HEK293T (cell line): ENCODE measurements around the gene SH2D6.

Source experiments
- BHLHE40 ChIP-seq: fragments of 450-650 bp; IDR thresholded peaks from 2 replicates; pipeline ENCODE4 v1.6.1; 2016; ENCODE audit warnings: mild to moderate bottlenecking, moderate library complexity, borderline replicate concordance
- CTBP1 ChIP-seq: fragments of 450-650 bp; IDR thresholded peaks from 2 replicates; pipeline ENCODE4 v1.6.1; 2016; ENCODE audit warnings: borderline replicate concordance
- ELF4 ChIP-seq: fragments of 450-650 bp; IDR thresholded peaks from 2 replicates; pipeline ENCODE4 v1.6.1; 2017; ENCODE audit warnings: antibody characterized with exemption
- FOXA1 ChIP-seq: fragments of 450-650 bp; IDR thresholded peaks from 2 replicates; pipeline ENCODE4 v1.6.1; 2016; ENCODE audit warnings: mild to moderate bottlenecking
- HDGF ChIP-seq: fragments of 450-650 bp; IDR thresholded peaks from 2 replicates; pipeline ENCODE4 v1.6.1; 2017; ENCODE audit warnings: antibody characterized with exemption, borderline replicate concordance
- NFRKB ChIP-seq: fragments of 450-650 bp; IDR thresholded peaks from 2 replicates; pipeline ENCODE4 v1.6.1; 2016; ENCODE audit warnings: mild to moderate bottlenecking, moderate library complexity
- SP1 ChIP-seq: fragments of 450-650 bp; IDR thresholded peaks from 2 replicates; pipeline ENCODE4 v1.6.1; 2017
- SUZ12 ChIP-seq: fragments of 450-650 bp; IDR thresholded peaks from 2 replicates; pipeline ENCODE4 v1.6.1; 2016; ENCODE audit warnings: mild to moderate bottlenecking

DNA sequence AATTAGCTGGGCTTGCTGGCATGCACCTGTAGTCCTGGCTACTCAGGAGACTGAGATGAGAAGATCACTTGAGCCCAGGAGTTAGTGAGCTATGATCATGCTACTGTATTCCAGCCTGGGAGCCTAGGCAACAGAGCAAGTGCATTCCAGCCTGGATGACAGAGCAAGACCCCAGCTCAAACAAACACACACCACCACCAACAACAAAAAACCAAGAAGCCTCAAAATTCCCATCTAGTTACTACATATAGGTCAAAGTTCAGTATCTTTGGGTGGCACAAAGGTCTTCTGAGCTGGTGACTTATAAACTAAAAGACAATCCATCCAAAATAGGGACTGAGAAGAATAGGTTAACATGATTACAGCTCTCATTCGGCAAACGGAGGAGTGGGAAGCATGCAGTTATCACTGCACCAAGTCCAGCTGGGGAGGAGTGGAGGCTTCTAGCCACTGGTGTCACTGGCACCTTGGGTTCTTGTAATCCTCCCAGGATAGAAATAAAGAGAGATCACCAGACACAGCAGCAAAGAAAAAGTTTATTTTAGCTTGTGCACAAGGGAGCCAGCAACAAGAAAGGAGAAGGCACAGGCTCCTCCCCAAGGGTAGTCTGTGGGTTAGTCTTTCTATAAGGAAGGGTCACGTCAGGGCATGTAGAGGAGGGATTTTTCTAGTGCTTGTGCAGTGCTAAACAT, 57.4 kb downstream of the SH2D6 start:
- no peak for TF ChIP-seq SP1
- no peak for TF ChIP-seq FOXA1
- TF ChIP-seq BHLHE40, result no peak
- no peak for TF ChIP-seq NFRKB
- TF ChIP-seq SUZ12, result no peak
- TF ChIP-seq HDGF, result no peak
- TF ChIP-seq CTBP1, result no peak
- TF ChIP-seq ELF4, result no peak
